CD14-positive monocyte (primary cell): ENCODE measurements around the gene CNOT6. TPM values are rescaled to one million over a fixed set of nuclear protein-coding genes. Genes with fewer than 3 reads are reported as not detected.

Experiments
- DNase-seq, 3 donors: peaks; one replicate each; pipeline ENCODE4 v3.0.0-alpha.2; 2011 to 2022
- H2AFZ ChIP-seq: 2 replicates; pipeline ENCODE4 v1.6.0; 2012; ENCODE audit warnings: mild to moderate bottlenecking, low read depth, low read length, inconsistent platforms; ENCODE audit not compliant: insufficient read depth, poor library complexity, severe bottlenecking
- H3K27ac ChIP-seq, 2 donors: 1 replicate in 1 of 2; 2 replicates in 1 of 2; pipeline ENCODE4 v1.5.1; 2012 to 2013; ENCODE audit warnings: low read length in 2 of 2, control low read depth in 1 of 2, inconsistent platforms in 1 of 2, low read depth in 1 of 2, mild to moderate bottlenecking in 1 of 2
- H3K27me3 ChIP-seq, 2 donors: one replicate each; pipeline versions ENCODE4 v1.6.0 to v1.6.1; 2011 to 2013; ENCODE audit warnings: low read length in 2 of 2; ENCODE audit not compliant: control insufficient read depth in 2 of 2, insufficient read depth in 2 of 2
- H3K36me3 ChIP-seq, 2 donors: replicated peaks in 1 of 2; 1 replicate in 1 of 2; 2 replicates in 1 of 2; pipeline versions ENCODE4 v1.5.1 to v1.6.1; 2012 to 2013; ENCODE audit warnings: low read length in 2 of 2, control low read depth in 1 of 2, inconsistent platforms in 1 of 2, mild to moderate bottlenecking in 1 of 2; ENCODE audit not compliant: insufficient read depth in 2 of 2, control insufficient read depth in 1 of 2
- H3K4me1 ChIP-seq, 2 donors: 1 replicate in 1 of 2; 2 replicates in 1 of 2; pipeline versions ENCODE4 v1.5.1 to v1.6.1; 2012 to 2013; ENCODE audit warnings: low read length in 2 of 2, control low read depth in 1 of 2, inconsistent platforms in 1 of 2, mild to moderate bottlenecking in 1 of 2, moderate library complexity in 1 of 2; ENCODE audit not compliant: insufficient read depth in 2 of 2, control insufficient read depth in 1 of 2
- H3K4me2 ChIP-seq: replicated peaks from 2 replicates; pipeline ENCODE3; 2012; ENCODE audit warnings: low read length, moderate library complexity, mild to moderate bottlenecking; ENCODE audit not compliant: poor library complexity, severe bottlenecking; ENCODE audit errors: extremely low read depth
- H3K4me3 ChIP-seq, 3 experiments: fragments of 200-600 bp in 1 of 3; sonication (generic) in 1 of 3; replicated peaks in 1 of 3; 1 replicate in 2 of 3; 2 replicates in 1 of 3; pipeline ENCODE4 v1.5.1; 2011 to 2013; ENCODE audit warnings: low read length in 3 of 3, mild to moderate bottlenecking in 3 of 3, control low read depth in 2 of 3, low read depth in 2 of 3, inconsistent platforms in 1 of 3, moderate library complexity in 1 of 3
- H3K79me2 ChIP-seq: 2 replicates; pipeline ENCODE4 v1.6.0; 2012; ENCODE audit warnings: mild to moderate bottlenecking, control low read depth, inconsistent platforms, low read length, moderate library complexity; ENCODE audit not compliant: insufficient read depth
- H3K9ac ChIP-seq: 2 replicates; pipeline ENCODE4 v1.6.0; 2017; ENCODE audit warnings: low read length, mild to moderate bottlenecking; ENCODE audit not compliant: insufficient read depth, poor library complexity, severe bottlenecking
- H3K9me3 ChIP-seq, 2 donors: replicated peaks in 1 of 2; 1 replicate in 1 of 2; 2 replicates in 1 of 2; pipeline versions ENCODE4 v1.5.1 to v1.6.1; 2012 to 2013; ENCODE audit warnings: low read length in 2 of 2, control low read depth in 1 of 2; ENCODE audit not compliant: control insufficient read depth in 1 of 2, insufficient read depth in 1 of 2
- H4K20me1 ChIP-seq: 2 replicates; pipeline ENCODE4 v1.6.0; 2012; ENCODE audit warnings: mild to moderate bottlenecking, low read length, control low read depth, moderate library complexity; ENCODE audit not compliant: insufficient read depth
- H3K27ac Mint-ChIP-seq, 7 donors: one replicate each; pipeline ENCODE4 v1.8.0; 2020; ENCODE audit warnings: mild to moderate bottlenecking in 7 of 7, mixed read lengths in 7 of 7, moderate library complexity in 6 of 7, inconsistent platforms in 2 of 7
- H3K27me3 Mint-ChIP-seq, 3 donors: one replicate each; pipeline ENCODE4 v1.8.0; 2021 to 2022; ENCODE audit warnings: low read depth in 3 of 3, mild to moderate bottlenecking in 3 of 3, mixed read lengths in 3 of 3, moderate library complexity in 3 of 3, inconsistent platforms in 1 of 3
- H3K36me3 Mint-ChIP-seq, 2 donors: one replicate each; pipeline ENCODE4 v1.8.0; 2020; ENCODE audit warnings: mixed read lengths in 2 of 2, inconsistent platforms in 1 of 2, mild to moderate bottlenecking in 1 of 2
- H3K4me1 Mint-ChIP-seq: one replicate; pipeline ENCODE4 v1.8.0; 2020; ENCODE audit warnings: mild to moderate bottlenecking, mixed read lengths
- H3K4me3 Mint-ChIP-seq, 2 donors: one replicate each; pipeline ENCODE4 v1.8.0; 2020; ENCODE audit warnings: mild to moderate bottlenecking in 2 of 2, mixed read lengths in 2 of 2, moderate library complexity in 1 of 2
- H3K9me3 Mint-ChIP-seq, 7 donors: one replicate each; pipeline ENCODE4 v1.8.0; 2020 to 2022; ENCODE audit warnings: mixed read lengths in 7 of 7, mild to moderate bottlenecking in 6 of 7, moderate library complexity in 6 of 7, inconsistent platforms in 2 of 7
- WGBS: methylation state at CpG from one replicate; pipeline ENCODE4 v1.1.5; 2013; ENCODE audit warnings: missing lambda C conversion rate; ENCODE audit not compliant: insufficient coverage; 5-methylcytosine and 5-hydroxymethylcytosine counted together
- intact Hi-C, 2 donors: fragments of 100-400 bp; cut with micrococcal nuclease; formaldehyde crosslinking; loops; one replicate each; pipeline versions ENCODE4 v1.15.0 to v1.15.1; 2023
- polyA plus RNA-seq, 3 donors: library from polyadenylated mRNA; depleted of rRNA in 1 of 3; unstranded in 2 of 3; stranded (reverse) in 1 of 3; fragments of 300-500 nt in 2 of 3; fragments of >200 nt in 1 of 3; fragmentation: Illumina TruSeq in 2 of 3; gene quantifications; 1 replicate in 2 of 3; 2 replicates in 1 of 3; pipeline ENCODE4 v1.2.3, GENCODE V29; 2012 to 2021
- small RNA-seq: library from RNA; depleted of rRNA; stranded (forward); fragments of <200 nt; gene quantifications from one replicate; pipeline ENCODE3, GENCODE V24; 2012; ENCODE audit warnings: low read depth; ENCODE audit not compliant: insufficient read length
- TF ChIP-seq, protein P1 (sequence below): fragments of 200-600 bp; IDR thresholded peaks from one replicate; pipeline ENCODE4 v1.8.0; 2022; ENCODE audit warnings: antibody characterized with exemption, mild to moderate bottlenecking

The CNOT6 gene
- polyA plus RNA-seq, 3 donors: 4.8 to 9.5 (median 7.7) TPM

- no peaks in the 10 kb centered on the region for H3K36me3 Mint-ChIP-seq
- intact Hi-C loops: no loop called here
- Histone ChIP-seq H4K20me1 (no peaks in the 10 kb centered on the region), H3K27ac (no peak overlapping the region), H3K79me2 (no peaks in the 10 kb centered on the region), H3K4me2 (no peak overlapping the region), H2AFZ (no peak overlapping the region), H3K27me3 (no peaks in the 10 kb centered on the region), H3K4me3 (no peak overlapping the region), H3K36me3 (no peaks in the 10 kb centered on the region), H3K4me1 (no peaks in the 10 kb centered on the region), H3K9ac (no peak overlapping the region), H3K9me3 (no peaks in the 10 kb centered on the region)
- DNase-seq: no peak
- H3K27me3 Mint-ChIP-seq: peaks cover 0 to 5% (median 2%) of the 10 kb centered on the region in 3 donors
- H3K9me3 Mint-ChIP-seq: peaks cover 0 to 2% (median 0%) of the 10 kb centered on the region in 7 donors
- TF ChIP-seq, protein P1, sequence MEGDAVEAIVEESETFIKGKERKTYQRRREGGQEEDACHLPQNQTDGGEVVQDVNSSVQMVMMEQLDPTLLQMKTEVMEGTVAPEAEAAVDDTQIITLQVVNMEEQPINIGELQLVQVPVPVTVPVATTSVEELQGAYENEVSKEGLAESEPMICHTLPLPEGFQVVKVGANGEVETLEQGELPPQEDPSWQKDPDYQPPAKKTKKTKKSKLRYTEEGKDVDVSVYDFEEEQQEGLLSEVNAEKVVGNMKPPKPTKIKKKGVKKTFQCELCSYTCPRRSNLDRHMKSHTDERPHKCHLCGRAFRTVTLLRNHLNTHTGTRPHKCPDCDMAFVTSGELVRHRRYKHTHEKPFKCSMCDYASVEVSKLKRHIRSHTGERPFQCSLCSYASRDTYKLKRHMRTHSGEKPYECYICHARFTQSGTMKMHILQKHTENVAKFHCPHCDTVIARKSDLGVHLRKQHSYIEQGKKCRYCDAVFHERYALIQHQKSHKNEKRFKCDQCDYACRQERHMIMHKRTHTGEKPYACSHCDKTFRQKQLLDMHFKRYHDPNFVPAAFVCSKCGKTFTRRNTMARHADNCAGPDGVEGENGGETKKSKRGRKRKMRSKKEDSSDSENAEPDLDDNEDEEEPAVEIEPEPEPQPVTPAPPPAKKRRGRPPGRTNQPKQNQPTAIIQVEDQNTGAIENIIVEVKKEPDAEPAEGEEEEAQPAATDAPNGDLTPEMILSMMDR: no peak
- 88% methylated on average over 12 of the region's 12 CpGs for WGBS
- no peak overlapping the region for H3K27ac Mint-ChIP-seq
- H3K4me3 Mint-ChIP-seq: no peak overlapping the region
- no peaks in the 10 kb centered on the region for H3K4me1 Mint-ChIP-seq
Measured at GRCh38 chr5:180627386-180628120, 133.4 kb downstream of the CNOT6 start.

Small RNAs within 50 kb of the gene (small RNA-seq; reads per million reads assigned to genes)
- not detected for gene RNU6-525P

Other genes with a start within 250 kb of the CNOT6 start
- 10 to 100 TPM in 2 of 3 donors, 1 to 10 TPM in 1; 9.7 to 19.6 (median 16.2) TPM for gene MAPK9, start 202.3 kb upstream of the CNOT6 start, polyA plus RNA-seq
- not detected for gene GFPT2, start 141.0 kb upstream of the CNOT6 start, polyA plus RNA-seq
- gene SCGB3A1, start 97.1 kb downstream of the CNOT6 start, polyA plus RNA-seq: under 1 TPM; 0.49 to 0.83 (median 0.59) TPM
- gene FLT4, start 155.2 kb downstream of the CNOT6 start, polyA plus RNA-seq: not detected
- gene OR2Y1, start 245.7 kb downstream of the CNOT6 start, polyA plus RNA-seq: not detected